Brain microvascular endothelial cell (primary cell): ENCODE results near the gene TBC1D10A.

Source experiments
- DNase-seq: peaks from one replicate; pipeline ENCODE4 v3.0.0-alpha.2; 2020
- H3K27ac ChIP-seq: fragments of 250-450 bp; sonication (Bioruptor Pico); 2 replicates; pipeline ENCODE4 v1.5.1; 2020; ENCODE audit warnings: mild to moderate bottlenecking, moderate library complexity
- H3K27me3 ChIP-seq: fragments of 250-450 bp; sonication (Bioruptor Pico); replicated peaks from 2 replicates; pipeline ENCODE4 v1.5.1; 2020; ENCODE audit warnings: mild to moderate bottlenecking
- H3K36me3 ChIP-seq: fragments of 250-450 bp; sonication (Bioruptor Pico); replicated peaks from 2 replicates; pipeline ENCODE4 v1.5.1; 2020; ENCODE audit warnings: mild to moderate bottlenecking
- H3K4me3 ChIP-seq: 2 replicates; pipeline ENCODE4 v1.5.1; 2011; ENCODE audit warnings: low read depth, mild to moderate bottlenecking, control low read depth, low read length, moderate library complexity
- in situ Hi-C: cut with HindIII; loops from 2 replicates; pipeline ENCODE4 v1.10.0; 2017; ENCODE audit warnings: low sequenced_read_pairs, low pct_ligation_motif_present
- TF ChIP-seq, protein P1 (sequence below): IDR thresholded peaks from 2 replicates; pipeline ENCODE4 v1.5.1; 2011; ENCODE audit warnings: low read depth, mild to moderate bottlenecking, moderate library complexity, low read length, control low read depth, inconsistent platforms; ENCODE audit errors: missing control alignments

TBC1D10A gene

GRCh38 chr22:30248484-30248883 lies 78.3 kb downstream of the TBC1D10A start:
- peak overlapping the region; percentile 49 for H3K27ac ChIP-seq
- peaks cover 21% of the 10 kb centered on the region for H3K36me3 ChIP-seq
- in situ Hi-C loops, result no loop called here
- no peaks in the 10 kb centered on the region for H3K27me3 ChIP-seq
- DNase-seq, result no peak
- H3K4me3 ChIP-seq, result peak overlapping the region; percentile 15
- TF ChIP-seq, protein P1, sequence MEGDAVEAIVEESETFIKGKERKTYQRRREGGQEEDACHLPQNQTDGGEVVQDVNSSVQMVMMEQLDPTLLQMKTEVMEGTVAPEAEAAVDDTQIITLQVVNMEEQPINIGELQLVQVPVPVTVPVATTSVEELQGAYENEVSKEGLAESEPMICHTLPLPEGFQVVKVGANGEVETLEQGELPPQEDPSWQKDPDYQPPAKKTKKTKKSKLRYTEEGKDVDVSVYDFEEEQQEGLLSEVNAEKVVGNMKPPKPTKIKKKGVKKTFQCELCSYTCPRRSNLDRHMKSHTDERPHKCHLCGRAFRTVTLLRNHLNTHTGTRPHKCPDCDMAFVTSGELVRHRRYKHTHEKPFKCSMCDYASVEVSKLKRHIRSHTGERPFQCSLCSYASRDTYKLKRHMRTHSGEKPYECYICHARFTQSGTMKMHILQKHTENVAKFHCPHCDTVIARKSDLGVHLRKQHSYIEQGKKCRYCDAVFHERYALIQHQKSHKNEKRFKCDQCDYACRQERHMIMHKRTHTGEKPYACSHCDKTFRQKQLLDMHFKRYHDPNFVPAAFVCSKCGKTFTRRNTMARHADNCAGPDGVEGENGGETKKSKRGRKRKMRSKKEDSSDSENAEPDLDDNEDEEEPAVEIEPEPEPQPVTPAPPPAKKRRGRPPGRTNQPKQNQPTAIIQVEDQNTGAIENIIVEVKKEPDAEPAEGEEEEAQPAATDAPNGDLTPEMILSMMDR, result no peak

- Histone ChIP-seq H3K4me3 (peak overlapping the region; percentile 15), H3K27ac (peak overlapping the region; percentile 95), H3K36me3 (peaks cover 26% of the 10 kb centered on the region), H3K27me3 (no peaks in the 10 kb centered on the region)
- DNase-seq, result no peak
- in situ Hi-C loops, result no loop called here
- TF ChIP-seq, protein P1, result no peak
Measured at GRCh38 chr22:30247974-30248373, 78.8 kb downstream of the TBC1D10A start.

DNA sequence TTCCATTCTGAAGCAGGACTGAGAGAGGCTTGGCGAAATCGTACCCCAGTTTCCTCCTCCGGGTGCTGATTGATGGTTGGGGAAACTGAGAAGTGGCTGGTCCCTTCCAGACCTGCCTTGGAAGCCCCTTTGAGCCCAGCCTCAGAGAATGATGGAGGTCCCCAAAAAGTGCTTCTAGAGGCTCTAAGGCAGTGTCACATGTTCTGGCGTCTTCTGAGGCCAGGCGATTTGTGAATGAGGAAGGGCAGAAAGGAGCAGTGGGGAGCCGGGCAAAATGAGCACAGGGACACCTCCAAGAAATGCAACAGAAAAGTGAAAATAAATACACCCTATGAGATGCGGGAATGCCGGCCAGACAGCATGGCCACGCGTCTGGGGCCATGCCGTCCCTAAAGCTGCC lies 79.2 kb downstream of the TBC1D10A start:
- in situ Hi-C loops, result no loop called here
- TF ChIP-seq, protein P1, result no peak
- no peak for DNase-seq
- H3K27me3 ChIP-seq, result no peaks in the 10 kb centered on the region
- peak overlapping the region; percentile 95 for H3K27ac ChIP-seq
- peak overlapping the region; percentile 88 for H3K4me3 ChIP-seq
- peaks cover 30% of the 10 kb centered on the region for H3K36me3 ChIP-seq

DNA sequence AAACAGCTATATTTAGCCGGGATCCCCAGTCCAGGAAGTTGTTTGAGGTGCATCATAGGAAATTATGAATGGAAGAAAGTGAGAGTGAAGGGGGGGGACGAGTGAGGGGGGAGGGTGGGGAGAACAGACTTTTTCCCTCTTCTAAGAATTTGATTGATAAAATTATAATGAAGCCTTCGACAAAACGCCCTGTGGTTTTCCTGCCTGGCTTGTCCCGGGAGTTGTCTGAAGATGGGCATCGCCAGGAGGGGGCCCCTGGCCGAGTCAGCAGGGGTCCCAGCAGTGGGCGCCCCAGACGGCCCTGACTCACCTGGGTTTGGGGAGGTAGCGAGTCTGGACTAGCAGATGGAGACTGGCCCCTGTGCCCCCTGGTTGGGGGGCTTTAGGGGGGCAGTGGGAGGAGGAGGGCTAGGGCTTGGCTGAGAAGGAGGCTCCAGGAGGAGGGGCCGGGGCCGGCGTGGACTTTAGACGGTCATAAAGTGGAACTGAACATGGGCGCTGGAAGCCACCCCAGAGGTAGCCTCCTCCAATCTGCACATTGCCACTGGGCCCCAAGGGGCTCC lies 79.8 kb downstream of the TBC1D10A start:
- peak; percentile 79 for DNase-seq
- Histone ChIP-seq H3K4me3 (peak overlapping the region; percentile 88), H3K27me3 (no peaks in the 10 kb centered on the region), H3K36me3 (peaks cover 37% of the 10 kb centered on the region), H3K27ac (peak overlapping the region; percentile 95)
- in situ Hi-C loops, result no loop called here
- TF ChIP-seq, protein P1, result peak; percentile 25

DNA sequence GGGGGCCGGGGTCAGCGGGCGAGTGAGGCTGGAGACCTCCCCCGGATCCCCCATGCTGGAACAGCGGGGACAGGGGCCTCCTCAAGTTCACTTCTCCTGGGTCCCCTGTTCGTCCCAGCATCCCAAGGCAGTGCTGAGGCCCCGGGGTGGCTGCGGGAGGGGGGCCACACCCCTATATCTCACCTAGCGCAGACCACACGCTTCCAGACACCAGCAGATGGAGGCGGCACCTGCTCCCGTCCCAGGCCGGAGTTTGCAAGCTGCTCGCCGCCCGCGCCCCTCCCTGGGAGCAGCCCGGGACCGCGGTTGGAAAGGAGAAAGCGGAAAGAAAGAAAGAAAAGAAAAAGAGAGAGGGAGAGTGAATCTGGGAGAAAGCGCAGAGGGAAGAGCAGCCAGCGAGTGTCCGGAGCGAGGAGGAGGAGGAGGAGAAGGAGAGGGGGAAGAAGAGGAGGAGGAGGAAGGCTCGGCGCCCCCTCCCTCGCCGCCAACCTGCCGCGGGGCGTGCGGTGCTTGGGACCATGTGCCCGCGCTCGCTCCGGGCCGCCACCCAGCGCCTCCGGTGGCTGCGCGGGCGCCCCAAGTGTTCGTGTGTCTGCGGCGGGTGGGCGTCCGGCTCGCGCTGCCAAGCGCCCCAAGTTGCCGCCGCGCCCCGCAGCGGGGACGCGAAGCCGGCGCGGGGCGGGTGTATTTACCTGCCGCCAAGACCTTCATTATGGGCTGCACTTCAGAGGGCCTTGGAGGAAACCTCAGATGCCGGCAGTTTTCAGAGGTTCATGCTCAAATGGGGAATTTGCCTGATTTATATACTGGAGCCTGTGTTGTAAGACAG lies 80.5 kb downstream of the TBC1D10A start, which contains the start of gene LIF:
TSS of gene LIF (minus strand) at position 775 of the 829 bp plus-strand sequence. CDS start at position 711, 64 bp downstream.
- Histone ChIP-seq H3K27me3 (no peaks in the 10 kb centered on the region), H3K4me3 (peak within 1 kb of the TSS; percentile 88), H3K36me3 (peaks cover 42% of the 10 kb centered on the region), H3K27ac (peak within 1 kb of the TSS; percentile 95)
- TF ChIP-seq, protein P1, result no peak
- DNase-seq, result no peak
- in situ Hi-C loops, result no loop called here
